SKM-1 treated with dmso at 0.1 percent for 144 hours (cell line): ENCODE data around the gene CENPI.
"Not testable (repeated sequence)": the region's sequence is repeated elsewhere in the genome, so short reads cannot be mapped to it uniquely, and the experiment has no call there.

ENCODE experiments used
- DNase-seq: peaks from one replicate; lab custom pipeline; 2025; ENCODE audit not compliant: unreplicated experiment; lab: John Stamatoyannopoulos, UW

Gene CENPI

DNA sequence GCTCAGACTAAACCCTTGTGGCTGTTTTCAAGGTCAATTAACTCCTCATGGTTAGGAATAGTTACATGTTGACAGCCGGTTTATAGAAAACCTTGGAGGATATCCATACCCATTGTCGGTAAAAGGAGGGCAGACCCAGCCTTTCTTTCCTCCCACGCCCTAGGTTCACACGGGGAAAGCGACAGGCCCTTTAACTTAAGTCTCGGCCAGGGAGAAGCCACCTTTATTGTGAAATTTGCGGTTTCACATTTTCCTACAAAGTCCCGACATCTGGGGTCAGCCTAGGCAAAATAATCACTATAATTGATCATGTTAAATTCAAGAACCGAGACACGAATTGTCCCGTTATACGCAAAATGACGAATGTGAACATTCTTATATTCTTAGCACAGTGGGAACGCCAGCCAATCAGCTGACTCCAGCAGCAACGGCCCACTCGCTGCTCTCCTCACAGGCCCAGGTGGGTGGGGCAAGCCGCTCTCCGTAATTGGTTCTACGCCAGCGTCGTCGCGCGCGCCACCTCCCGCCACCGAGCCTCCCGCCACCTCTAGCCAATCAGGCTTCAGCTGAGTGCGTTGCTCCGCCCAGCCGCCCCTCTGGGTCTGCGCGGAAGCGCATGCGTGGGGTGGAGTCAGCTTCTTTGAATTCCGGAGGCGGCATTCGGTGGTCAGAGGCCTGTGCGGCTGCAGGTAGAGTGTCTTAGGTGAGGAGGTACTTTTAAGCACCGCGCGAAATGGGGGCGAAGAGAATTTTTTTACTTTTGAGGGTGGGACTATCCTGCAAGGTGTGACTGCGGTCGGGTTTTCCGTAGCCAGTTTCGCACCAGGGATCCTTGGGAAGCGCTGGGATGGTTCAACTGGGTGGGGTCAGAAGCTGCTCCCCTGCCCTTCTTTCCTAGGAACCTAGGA is at the start of gene CENPI:
Gene CENPI (plus strand): TSS at position 659 of the 908 bp plus-strand sequence. CDS start 2,867 bp downstream, outside the sequence.
- peak; percentile 77 for DNase-seq

- DNase-seq, result no peak
These were observed 46.9 kb upstream of the CENPI start for GRCh38 chrX:101051153-101051548.

DNA sequence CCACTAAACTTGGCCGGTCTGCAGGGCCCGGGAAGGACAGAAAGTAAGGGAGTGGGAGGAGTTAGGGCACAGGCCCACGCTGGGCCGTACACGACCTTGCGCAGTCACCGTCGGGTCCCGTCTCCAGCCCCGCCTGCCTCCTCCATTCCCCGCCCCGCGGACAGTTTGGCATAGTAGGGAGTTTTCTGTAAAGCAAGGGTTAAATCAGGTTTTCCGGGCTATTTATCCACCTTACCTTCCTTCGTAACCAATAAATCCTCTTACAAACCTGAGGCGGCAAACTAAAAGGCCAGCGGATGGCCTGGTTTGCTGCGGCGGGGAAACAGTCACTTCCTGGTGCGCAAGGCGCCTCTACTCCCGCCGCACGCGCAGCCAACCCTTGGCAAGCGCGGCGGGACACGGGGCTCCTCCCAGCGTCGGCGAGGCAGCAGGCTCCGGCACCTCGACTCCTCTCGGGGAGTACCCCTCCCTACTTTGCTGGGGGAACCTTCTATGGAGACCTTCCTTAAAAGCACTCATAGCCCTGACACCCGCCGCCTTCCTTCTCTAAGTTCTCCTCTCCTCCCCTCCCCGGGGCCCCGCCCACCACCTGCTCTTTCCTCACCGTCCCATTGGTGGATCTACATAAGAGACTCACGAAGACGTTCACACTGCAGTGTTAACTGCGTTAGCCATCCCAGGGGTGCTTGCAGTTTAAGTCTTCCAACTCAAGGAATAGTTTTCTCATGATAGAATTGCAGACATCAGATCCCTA is 46.3 kb upstream of the CENPI start, which contains the start of gene TRMT2B:
Gene TRMT2B (minus strand): TSS at position 563 of the 754 bp plus-strand sequence. CDS start 9,822 bp downstream, outside the sequence.
- peak; percentile 78 for DNase-seq

GRCh38 chrX:101056551-101056950 is 41.5 kb upstream of the CENPI start:
- not testable (repeated sequence) for DNase-seq

DNA sequence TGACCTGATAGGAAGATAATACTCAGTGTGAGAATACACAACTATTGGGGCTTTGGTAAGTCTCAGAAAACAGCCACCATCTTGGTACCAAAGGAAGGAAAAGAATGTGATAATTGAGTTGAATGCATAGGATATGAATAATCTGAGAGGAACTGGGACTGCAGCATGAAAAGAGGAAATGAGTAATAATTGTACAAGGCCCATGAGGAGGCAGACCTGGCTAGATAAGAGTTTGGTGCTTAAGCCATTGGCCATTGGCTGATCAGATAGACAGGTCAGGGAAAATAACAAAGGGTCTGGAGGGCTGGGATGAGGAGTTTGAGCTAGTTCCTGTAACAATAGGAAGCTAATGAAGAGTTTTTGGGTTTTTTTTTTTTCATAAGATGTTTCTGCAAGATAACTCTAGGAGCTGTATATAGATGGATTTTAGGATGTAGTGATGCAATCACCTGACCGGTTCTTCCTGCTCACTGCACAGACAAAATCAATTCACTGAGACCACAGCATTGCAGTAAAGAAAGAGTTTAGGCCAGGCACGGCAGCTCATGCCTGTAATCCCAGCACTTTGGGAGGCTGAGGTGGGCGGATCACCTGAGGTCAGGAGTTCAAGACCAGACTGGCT is 40.8 kb upstream of the CENPI start:
- peak; percentile 33 for DNase-seq

GRCh38 chrX:101062176-101062575 is 35.8 kb upstream of the CENPI start:
- DNase-seq, result no peak

- no peak for DNase-seq
These were observed 26.4 kb upstream of the CENPI start for GRCh38 chrX:101071582-101071981.

GRCh38 chrX:101078716-101079598 is 19.0 kb upstream of the CENPI start, which contains the start of gene TMEM35A:
Gene TMEM35A, plus strand, starts transcription at chrX:101078879. Its CDS starts 124 bp downstream, at chrX:101079003.
- no peak for DNase-seq

GRCh38 chrX:101079736-101080270 is 18.2 kb upstream of the CENPI start:
- DNase-seq, result no peak

- no peak for DNase-seq
These were observed 17.5 kb upstream of the CENPI start for GRCh38 chrX:101080326-101081124.

GRCh38 chrX:101081231-101081630 is 16.8 kb upstream of the CENPI start:
- no peak for DNase-seq

GRCh38 chrX:101091817-101092216 is 6.2 kb upstream of the CENPI start:
- DNase-seq, result no peak

GRCh38 chrX:101108284-101108683 is 10.3 kb downstream of the CENPI start:
- DNase-seq, result no peak

- no peak for DNase-seq
These were observed 19.7 kb downstream of the CENPI start for GRCh38 chrX:101117701-101118100.

GRCh38 chrX:101136235-101136634 is 38.2 kb downstream of the CENPI start:
- no peak for DNase-seq
